ENCODE measurements around the gene OTOG.

The OTOG gene

DNA sequence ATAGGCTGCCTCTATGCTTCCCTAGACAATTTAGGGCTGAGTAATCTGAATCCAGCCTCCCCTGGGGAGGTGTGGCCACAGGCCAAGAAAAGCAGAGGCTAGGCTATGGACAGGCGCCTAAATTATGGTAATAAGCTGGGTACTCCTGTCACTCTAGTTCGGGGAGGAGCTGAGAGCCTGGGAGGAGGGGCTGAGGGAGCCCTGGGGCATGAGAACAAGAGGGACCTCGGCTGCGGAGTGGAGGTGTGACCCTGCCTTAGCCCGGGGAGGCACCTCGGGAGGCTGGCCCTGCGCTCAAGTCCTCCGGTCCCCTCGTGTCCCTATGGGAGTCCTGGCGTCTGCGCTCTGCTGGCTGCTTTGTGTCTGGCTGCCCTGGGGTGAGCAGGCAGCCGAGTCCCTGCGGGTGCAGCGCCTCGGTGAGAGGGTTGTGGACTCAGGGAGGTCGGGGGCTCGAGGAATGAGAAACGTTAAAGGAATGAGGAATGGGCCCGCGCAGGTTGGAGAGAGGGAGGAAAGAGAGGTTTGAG is at the start of gene OTOG:
Gene OTOG, plus strand, starts transcription at position 209 of the 527 bp plus-strand sequence. Its CDS starts 114 bp downstream, at position 323.
- no peak for DNase-seq

DNA sequence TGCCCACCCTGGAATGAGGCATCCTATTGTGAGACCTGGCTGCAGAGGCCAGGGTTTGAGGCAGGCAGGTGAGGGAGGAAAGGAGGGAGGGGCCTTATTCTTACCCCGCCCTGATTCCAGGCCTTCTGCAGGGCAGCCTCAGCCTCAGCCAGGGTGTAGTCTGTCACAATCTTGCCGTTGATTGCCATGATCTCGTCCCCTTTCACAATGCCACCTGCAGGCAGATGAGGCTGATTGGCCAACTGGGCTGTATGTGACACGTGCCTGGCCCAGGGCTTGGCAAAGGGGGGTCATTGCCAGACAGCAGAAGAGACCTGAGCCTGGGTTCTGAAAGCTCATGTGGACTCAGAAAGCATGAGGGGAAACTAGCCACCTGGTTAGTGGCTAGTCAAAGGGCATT is 49.0 kb upstream of the OTOG start:
- peak; percentile 59 for DNase-seq

- DNase-seq, result no peak
These were observed 48.6 kb upstream of the OTOG start for GRCh38 chr11:17498475-17498874.

DNA sequence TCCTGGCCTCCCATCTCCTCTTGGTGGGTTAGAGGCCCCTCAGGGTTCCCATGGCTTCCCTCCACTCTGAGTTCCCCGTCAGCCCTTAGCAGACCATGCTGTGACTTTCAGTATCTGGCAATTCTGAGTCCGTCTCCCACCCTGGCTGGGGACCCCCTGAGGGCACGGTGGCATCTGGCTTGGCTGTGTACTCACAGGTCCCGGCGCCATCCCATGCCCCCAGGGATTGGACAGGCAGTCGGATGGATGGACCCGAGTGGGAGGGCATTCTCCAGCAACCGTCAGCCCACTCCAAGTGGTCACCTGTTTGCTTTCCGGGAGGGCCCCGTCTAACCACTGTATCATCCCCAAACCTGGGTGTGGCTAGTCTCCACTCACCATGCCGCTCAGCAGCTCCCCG is 46.4 kb upstream of the OTOG start:
- no peak for DNase-seq

- no peak for DNase-seq
These were observed 44.4 kb upstream of the OTOG start for GRCh38 chr11:17502630-17503029.

DNA sequence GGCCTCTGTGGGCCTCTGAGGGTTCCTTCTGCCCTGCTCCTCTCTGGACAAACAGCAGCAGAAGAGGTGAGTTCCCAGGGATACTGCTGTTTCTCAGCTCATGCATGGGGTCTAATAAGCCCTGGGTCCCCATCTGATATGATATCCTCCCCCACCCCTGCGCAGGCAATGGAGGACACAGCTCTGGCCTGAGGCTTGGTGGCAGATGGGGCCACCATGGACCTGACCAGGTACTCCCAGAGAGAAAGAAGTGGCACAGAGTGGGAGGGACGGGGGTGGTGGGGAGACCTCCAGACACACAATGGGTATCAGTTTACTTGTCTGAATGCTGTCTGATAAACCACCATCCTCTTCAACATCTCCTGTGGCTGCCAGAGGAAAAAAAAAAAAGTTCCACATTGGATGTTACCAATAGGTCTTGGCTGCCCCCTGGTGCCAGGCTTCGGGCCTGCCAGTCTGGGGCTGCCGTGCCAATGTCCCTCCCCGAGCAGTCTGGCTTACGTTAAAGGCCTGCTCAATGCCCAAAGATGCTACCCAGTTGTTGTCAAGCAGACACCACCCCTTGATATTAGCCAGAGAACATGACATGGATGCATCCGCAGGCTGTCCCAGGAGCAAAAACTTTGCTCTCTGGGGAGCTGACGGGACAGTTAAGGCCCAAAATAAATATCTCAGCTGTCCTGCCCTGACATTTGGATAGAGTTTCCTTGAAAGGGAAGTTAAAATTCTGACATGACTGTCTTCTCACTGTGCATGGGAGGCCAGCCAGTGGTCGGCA is 42.5 kb upstream of the OTOG start:
- peak; percentile 91 for DNase-seq

GRCh38 chr11:17505146-17505545 is 41.9 kb upstream of the OTOG start:
- DNase-seq, result no peak

DNA sequence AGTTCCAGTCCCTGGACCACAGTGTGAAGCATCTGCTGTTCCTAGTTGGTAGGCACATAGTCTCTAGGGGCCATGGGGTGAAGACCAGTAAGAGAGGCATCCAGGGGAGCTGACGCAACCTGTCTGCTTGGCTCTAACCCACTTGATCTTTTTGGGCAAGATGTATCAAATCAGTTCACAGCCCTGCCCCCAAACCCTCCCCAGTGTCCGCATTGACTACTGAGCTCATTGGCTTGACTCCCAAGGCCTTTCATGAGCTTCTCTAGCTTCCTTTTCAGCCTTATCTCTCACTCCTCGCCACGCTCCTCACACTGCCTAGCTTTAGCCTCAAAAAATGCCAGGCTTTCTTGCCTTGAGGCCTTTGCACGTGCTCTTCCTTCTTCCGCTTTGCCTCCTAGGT is 40.7 kb upstream of the OTOG start:
- no peak for DNase-seq

GRCh38 chr11:17506942-17507341 is 40.1 kb upstream of the OTOG start:
- no peak for DNase-seq

DNA sequence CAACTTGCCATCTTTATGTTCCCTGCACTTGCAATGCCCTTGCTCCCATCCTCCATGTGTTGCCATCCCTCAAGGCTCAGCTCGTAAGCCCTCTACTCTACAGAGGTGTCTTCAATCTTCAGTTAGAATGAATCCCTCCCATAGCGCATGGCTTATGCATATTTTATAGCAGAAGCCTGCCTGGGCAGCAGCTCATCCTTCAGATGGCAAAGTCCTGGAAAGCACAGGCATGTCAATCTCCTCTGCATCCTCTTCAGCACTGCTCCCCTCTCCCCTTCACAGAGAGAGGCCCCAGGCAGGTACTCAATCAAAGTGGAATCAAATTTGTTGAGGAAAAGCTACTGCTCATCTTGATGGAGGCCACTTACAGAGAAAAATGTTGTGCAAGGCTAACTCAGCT is 39.3 kb upstream of the OTOG start:
- no peak for DNase-seq

- no peak for DNase-seq
These were observed 38.8 kb upstream of the OTOG start for GRCh38 chr11:17508306-17508705.

GRCh38 chr11:17508791-17509190 is 38.3 kb upstream of the OTOG start:
- DNase-seq, result no peak

DNA sequence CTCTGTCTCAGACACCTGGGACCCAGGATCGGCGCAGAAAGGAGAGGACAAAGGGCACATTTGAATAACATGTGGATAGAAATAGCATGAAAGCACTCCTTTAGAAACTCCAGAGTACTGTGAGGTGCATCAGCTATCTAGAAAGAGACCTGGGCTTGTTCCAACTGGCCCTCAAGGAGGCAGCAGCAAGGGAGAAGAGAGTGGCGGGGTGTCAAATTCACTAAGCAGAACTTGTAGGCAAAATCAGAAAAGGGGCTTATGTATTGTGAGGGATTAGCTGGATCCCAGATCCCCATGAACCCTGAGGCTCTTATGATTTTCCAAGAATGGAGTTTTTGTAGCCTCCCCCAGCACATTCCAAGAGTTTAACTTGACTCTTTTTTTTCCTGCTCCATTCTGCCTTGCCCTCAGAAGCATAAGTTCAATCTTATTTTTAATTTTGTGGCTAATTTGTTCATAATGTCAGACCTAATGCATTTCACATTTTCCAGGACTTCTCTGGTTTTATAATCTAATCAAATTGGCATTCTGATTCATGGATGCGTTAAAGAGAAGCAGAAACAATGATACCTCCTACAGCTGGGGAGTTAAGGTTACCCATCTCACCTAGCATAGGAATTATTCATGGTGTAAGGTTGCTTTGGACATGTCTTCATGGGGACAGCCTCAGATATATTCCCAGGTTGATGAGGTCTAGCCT is 36.4 kb upstream of the OTOG start:
- DNase-seq, result no peak

DNA sequence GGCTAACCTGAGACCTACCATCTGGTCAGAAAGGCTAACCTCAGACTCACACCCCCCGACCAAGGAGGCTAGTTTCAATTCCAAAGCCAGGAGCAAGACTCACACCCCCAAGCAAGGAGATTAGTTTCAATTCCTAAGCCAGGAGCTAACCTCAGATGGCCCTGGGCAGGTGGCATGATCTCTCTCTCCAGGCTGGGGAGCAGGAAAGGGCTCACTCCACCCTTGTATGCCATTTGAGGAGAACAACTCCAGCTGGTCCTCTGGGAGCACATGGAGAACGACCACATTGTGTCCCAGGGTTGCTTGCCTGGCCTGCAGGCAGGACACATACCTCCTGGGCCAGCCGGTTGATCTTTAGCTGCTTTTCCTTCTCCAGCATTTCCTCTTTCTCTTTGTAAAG is 35.5 kb upstream of the OTOG start:
- DNase-seq, result no peak

GRCh38 chr11:17512101-17512500 is 35.0 kb upstream of the OTOG start:
- no peak for DNase-seq

- DNase-seq, result no peak
These were observed 33.2 kb upstream of the OTOG start for GRCh38 chr11:17513853-17514252.

DNA sequence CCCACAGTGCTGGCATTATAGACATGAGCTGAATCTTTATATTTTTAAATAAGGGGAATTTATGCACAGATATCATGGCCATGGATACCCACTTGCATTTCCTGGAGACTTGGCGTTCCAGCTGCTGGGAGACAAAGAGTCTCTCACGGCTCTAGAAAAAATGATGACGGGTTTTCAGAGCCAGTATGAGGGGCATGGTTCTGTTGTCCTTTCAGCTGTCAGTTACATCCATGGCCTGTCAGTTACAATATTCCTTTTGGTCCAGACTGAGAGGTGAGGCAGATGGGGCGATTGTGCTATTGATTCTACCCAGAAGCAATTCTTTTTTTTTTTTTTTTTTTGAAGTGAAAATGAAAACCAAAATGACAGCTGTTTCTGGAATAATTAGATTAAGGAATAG is 32.6 kb upstream of the OTOG start:
- no peak for DNase-seq

GRCh38 chr11:17515443-17516176 is 31.4 kb upstream of the OTOG start:
- DNase-seq, result no peak

DNA sequence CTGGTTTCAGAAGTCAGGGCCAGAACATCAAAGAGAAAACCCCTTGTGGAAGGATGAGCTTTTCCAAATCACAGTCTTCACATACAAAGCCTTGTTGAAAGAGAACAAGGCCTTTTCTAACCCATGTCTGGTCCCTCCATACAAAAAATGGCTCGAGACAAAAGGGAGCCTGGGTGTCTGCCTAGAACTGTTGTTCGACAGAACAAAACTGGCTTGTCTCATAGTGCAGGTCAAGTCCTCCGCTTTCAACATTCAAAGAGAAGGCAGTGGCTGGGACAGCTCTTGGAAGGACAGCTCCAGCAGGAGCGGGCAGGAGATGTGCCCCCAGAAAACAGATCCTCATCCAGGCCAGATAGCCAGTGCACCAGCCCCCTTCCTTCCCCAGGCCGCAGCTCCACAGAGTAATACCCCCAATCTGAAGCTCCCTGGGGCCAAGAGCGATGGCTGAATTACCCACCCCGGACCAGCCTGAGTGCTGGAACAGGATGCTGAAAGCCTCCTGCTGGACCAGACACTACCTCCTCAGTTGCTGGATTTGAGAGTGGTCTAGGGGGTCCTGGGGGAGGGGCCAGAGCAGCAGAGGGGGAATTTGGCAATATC is 30.4 kb upstream of the OTOG start:
- DNase-seq, result no peak

GRCh38 chr11:17517186-17517585 is 29.9 kb upstream of the OTOG start:
- no peak for DNase-seq

DNA sequence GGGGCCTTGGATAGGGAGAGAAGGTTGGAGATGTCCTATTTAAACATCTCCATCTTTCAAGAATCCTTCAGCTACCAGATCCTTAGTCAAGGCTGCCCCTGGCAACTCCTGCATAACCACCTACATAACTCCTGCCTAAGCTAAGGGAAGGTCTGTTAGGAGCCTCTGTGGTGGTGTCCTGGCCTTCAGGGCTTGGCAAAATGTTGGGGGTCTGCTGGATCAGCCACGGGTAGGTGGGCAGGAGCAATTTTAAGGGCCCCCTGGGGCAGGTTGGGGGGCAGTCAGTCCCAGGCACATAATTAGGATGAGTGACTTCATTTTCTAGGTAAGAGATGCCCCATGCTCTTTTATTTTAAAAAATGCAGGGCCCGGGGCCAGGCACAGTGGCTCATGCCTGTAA is 28.7 kb upstream of the OTOG start:
- no peak for DNase-seq

- DNase-seq, result no peak
These were observed 27.8 kb upstream of the OTOG start for GRCh38 chr11:17519061-17519885.

All from hematopoietic multipotent progenitor cell treated with erythropoietin and hydrocortisone succinate and interleukin-3 and kit ligand, for 6 days (in vitro differentiated cells).